ENCODE measurements around the gene DIP2B. TPM values are rescaled to one million over a fixed set of nuclear protein-coding genes. Genes with fewer than 3 reads are reported as not detected.

The DIP2B gene, protein sequence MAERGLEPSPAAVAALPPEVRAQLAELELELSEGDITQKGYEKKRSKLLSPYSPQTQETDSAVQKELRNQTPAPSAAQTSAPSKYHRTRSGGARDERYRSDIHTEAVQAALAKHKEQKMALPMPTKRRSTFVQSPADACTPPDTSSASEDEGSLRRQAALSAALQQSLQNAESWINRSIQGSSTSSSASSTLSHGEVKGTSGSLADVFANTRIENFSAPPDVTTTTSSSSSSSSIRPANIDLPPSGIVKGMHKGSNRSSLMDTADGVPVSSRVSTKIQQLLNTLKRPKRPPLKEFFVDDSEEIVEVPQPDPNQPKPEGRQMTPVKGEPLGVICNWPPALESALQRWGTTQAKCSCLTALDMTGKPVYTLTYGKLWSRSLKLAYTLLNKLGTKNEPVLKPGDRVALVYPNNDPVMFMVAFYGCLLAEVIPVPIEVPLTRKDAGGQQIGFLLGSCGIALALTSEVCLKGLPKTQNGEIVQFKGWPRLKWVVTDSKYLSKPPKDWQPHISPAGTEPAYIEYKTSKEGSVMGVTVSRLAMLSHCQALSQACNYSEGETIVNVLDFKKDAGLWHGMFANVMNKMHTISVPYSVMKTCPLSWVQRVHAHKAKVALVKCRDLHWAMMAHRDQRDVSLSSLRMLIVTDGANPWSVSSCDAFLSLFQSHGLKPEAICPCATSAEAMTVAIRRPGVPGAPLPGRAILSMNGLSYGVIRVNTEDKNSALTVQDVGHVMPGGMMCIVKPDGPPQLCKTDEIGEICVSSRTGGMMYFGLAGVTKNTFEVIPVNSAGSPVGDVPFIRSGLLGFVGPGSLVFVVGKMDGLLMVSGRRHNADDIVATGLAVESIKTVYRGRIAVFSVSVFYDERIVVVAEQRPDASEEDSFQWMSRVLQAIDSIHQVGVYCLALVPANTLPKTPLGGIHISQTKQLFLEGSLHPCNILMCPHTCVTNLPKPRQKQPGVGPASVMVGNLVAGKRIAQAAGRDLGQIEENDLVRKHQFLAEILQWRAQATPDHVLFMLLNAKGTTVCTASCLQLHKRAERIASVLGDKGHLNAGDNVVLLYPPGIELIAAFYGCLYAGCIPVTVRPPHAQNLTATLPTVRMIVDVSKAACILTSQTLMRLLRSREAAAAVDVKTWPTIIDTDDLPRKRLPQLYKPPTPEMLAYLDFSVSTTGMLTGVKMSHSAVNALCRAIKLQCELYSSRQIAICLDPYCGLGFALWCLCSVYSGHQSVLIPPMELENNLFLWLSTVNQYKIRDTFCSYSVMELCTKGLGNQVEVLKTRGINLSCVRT (N-terminal part only)
- 14.5 and 16.4 TPM in 2 replicates for total RNA-seq (2014; rRNA removed; shearing (Covaris generic))

GRCh38 chr12:50504798-50505674, at the start of gene DIP2B:
Gene DIP2B (plus strand): TSS chr12:50504985. CDS start chr12:50505141, 156 bp downstream.

DNA sequence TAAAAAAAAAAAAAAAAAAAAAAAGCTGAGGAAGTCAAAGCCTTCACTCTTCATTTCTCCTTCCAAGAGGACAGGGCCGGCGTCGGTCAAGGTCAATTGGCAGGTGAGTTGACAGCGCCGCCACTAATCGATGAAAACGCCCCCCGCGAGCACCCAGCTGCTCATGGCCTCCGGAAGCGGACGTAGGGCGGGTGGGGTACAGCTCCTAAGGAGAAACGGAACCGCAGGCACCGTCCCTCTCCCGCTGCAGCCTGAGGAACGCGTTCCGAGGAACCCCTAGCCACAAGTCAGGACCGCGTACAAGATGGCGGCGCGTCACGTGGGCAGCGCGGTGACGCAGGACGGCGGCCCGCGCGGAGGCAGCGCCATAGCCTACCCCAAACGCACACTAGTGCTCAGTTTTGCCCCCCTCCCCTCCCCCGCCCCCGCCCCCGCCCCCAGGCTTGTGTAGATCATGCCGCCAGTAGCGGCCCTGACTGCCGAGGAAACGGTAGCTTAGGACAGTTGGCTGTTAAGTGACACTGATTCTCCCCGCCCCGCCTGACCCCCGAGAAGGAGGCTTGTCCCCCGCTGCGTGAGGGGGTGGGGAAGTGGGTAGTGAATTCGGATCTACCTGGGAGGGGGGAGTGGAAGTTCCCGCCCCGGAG, 259.0 kb downstream of the DIP2B start, which contains the start of gene ATF1:
TSS of gene ATF1 (plus strand) at position 463 of the 647 bp plus-strand sequence. CDS start 16,045 bp downstream, outside the sequence.

Small RNAs within 50 kb of the gene (small RNA-seq; reads per million reads assigned to genes)
- gene RF00019 (not detected), gene RNU6-238P (not detected), gene RNU6-769P (not detected)

Other genes with a start within 250 kb of the DIP2B start
- gene LIMA1, start 221.5 kb upstream of the DIP2B start, total RNA-seq (2014; rRNA removed; shearing (Covaris generic)) = 64.6 and 69.7 TPM in 2 replicates
- gene FAM186A, start 108.4 kb upstream of the DIP2B start, total RNA-seq (2014; rRNA removed; shearing (Covaris generic)) = not detected in 2 replicates
- 33.4 and 35.2 TPM in 2 replicates for gene LARP4, start 104.1 kb upstream of the DIP2B start, total RNA-seq (2014; rRNA removed; shearing (Covaris generic))